Activated CD8-positive, alpha-beta memory T cell treated with anti-CD3 and anti-CD28 coated beads for 4 hours (primary cell): Measurements from ENCODE around the gene PGM5.

Experiments used
- DNase-seq, 2 donors: peaks; one replicate each; pipeline ENCODE4 v3.0.0-alpha.2; 2020; ENCODE audit warnings: low read depth in 2 of 2

PGM5 gene

DNA sequence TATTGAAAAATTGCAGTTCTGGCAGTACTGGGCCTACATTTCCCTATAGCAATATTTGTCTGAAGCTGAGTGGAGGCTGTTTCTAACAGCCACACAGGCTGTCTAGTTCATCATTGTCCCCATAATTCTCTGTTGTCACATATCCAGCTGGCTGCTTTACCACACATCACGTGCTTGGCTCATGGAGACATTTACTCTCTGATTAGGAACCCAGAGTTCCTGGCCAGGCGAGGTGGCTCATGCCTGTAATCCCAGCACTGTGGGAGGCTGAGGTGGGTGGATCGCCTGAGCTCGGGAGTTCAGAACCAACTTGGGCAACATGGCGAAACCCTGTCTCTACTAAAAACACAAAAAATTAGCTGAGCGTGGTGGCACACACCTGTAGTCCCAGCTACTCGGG, 81.4 kb downstream of the PGM5 start:
- DNase-seq = no peak

DNA sequence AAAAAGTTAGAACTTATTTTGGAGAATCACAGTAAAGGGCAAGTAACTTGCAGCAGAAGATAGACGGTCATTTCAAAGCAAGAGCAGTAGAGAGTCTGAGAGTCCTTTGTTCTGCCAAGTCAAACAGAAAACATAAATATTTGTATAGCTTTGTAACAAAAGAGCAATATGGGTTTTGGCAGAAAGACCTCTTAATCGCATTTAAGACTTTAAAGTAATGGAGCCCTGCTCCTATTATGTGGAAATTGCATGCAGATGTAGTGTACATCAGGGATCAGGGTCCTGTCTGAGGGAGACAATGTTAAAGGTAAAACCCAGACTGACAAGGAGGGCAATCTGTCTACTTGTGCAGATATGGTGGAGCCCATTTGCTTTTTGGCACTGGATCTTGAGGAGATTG, 87.2 kb downstream of the PGM5 start:
- DNase-seq = no peak

DNA sequence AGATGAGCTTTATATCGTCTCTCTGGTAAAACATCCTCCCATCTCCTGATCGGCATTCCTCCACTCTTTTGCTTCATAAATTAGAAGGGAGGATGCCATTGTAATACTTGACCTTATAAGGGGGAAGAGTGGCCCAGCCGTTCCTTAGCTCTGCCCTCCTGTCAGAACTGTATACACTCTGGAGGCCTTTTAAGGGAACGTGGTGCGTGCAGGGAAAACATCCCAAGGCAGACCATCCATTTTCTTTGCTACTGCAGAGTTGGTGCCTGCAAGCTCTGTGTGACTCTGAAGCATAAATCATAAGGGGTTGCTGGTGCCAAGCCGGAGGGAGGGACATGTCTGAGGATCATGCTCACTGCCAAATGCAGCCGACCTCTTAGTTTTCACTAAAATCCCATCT, 90.4 kb downstream of the PGM5 start:
- no peak for DNase-seq

DNA sequence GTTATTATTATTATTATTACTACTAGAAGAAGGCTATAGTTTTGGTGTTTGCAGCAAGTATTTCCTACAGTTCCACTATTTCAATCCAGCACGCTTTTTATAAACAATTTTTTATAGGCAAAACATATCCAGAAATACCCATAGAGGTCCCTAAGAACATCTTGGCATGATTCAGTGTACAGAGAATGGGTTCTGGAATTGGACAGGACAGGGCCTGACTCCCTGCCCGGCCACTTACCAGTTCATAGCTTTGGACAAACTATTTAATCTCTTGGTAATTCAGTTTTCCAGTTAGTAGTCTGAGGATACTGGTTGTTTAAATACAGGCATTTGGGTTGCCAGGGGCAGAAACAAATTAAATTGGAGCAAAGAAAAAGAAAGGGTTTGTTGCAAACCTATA, 91.2 kb downstream of the PGM5 start:
- no peak for DNase-seq

GRCh38 chr9:68454579-68455334, 98.3 kb downstream of the PGM5 start:
- no peak for DNase-seq

DNA sequence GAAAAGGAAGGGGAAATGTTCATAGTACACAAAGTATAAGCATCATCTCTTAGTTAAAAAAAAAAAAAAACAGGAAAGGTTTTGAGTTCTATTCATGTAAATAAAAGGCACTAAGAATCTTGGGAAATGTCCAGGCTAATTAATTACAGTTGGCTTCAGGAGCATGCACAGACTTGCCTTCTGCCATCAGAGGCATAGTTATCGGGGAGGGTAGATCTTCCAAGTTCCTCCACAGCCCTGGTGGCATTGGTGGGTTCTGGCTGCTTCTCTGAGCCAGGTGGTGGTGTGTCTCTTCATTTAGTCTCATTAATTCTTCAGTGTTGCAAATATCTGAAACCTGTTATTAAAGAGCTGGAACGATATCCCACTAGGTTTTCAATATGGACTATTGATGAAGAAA, 99.0 kb downstream of the PGM5 start:
- DNase-seq = no peak

GRCh38 chr9:68457803-68458202, 101.4 kb downstream of the PGM5 start:
- DNase-seq = no peak

DNA sequence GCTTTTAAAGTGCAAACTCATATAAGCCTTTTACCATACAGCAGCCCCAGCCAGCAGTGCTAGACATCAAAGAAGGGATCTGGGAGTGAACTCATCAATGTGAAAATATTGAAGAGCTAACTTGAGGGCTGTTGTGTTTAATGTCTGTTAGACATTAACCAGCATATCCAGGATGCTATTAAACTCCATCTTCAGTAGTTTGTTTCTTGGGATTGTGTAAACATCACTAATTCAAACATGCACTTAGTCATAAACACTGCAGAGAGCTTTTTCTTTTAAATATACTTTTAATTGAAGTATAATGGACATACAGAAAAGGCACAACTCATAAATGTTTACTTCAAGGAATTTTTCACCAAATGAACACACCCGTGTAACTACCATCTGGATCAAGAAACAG, 102.5 kb downstream of the PGM5 start:
- DNase-seq = no peak

GRCh38 chr9:68462105-68462775, 105.8 kb downstream of the PGM5 start:
- DNase-seq = no peak

DNA sequence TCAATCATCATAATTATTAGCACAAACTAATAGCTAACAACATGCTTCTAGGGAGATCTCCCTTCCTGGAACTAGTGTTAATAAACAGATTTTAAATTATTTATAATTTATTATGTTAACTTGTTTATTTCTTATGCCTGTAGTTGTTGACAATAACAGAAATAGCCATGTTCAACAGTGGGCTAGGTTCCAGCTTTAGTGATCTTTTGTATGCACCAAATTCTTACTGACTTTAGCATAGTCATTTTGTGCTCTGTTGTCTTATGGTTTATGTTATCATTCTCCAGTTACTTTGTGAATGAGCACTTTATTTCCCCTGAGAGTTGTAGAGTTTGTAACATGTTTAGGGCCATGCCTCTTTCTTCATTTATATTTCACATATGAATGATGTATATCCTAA, 113.7 kb downstream of the PGM5 start:
- no peak for DNase-seq

DNA sequence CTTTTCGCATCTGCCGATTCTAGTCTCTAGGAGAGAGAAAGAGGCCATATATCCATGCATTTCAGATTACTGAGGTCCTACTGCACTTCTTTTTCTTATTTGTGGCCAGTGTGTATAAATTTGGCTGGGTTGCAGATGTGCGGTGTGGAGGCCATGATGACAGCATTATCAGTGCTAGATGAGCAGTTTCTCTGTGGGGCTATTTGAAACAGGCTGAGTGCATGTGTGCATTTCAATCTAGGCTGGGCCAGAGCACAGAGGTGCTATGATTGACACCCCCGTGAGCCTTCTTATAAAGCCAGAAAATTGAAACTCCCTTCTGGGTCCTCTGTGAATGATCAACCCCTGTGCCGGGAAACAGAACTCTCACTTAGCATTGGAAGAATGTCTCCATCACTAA, 114.2 kb downstream of the PGM5 start:
- no peak for DNase-seq

GRCh38 chr9:68472119-68472518, 115.7 kb downstream of the PGM5 start:
- DNase-seq = no peak

GRCh38 chr9:68473790-68474189, 117.4 kb downstream of the PGM5 start:
- no peak for DNase-seq

DNA sequence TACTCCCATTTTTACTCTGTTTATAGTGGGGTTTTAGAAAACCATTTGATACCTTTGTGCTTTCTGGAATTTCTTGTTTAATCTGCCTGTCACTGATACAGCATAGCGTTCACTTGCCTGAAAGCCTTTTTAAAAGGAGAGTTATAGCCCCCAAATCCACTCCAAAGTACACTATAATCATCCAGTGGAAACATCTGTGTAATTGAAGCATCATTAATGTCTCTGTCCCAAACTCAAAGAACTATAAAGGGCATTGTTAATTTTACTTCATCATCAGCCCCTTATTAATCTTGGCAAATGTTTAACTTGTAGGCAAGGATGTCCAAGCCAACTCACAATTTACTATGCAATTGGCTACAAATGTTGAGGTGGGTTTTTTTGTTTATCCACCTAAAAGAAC, 120.0 kb downstream of the PGM5 start:
- DNase-seq = no peak

- no peak for DNase-seq
Observed at GRCh38 chr9:68476847-68477246, 120.4 kb downstream of the PGM5 start.

- no peak for DNase-seq
Observed at GRCh38 chr9:68480807-68481206, 124.4 kb downstream of the PGM5 start.

- no peak for DNase-seq
Observed at GRCh38 chr9:68482548-68482947, 126.1 kb downstream of the PGM5 start.

- no peak for DNase-seq
Observed at GRCh38 chr9:68488126-68488525, 131.7 kb downstream of the PGM5 start.

DNA sequence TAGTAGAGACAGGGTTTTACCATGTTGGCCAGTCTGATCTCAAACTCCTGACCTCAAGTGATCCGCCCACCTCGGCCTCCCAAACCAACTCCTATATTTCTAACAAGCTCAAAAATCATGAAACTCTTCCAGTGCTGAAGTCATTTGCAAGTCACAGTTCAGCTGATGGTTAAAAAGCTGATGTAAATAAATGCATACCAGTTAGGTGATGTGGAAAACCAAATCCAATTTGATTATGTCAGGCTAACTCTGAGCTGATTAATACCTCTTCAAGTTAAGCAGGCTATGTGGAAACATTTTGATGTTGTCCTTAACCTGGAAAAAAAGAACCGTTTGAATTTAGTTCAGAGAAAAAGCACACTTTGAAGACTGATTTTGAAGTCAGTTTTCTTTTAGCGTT, 133.2 kb downstream of the PGM5 start:
- DNase-seq = no peak

- no peak for DNase-seq
Observed at GRCh38 chr9:68492806-68493205, 136.4 kb downstream of the PGM5 start.

- DNase-seq = no peak
Observed at GRCh38 chr9:68493541-68493940, 137.1 kb downstream of the PGM5 start.

- DNase-seq = no peak
Observed at GRCh38 chr9:68493958-68494577, 137.7 kb downstream of the PGM5 start.

GRCh38 chr9:68495247-68495646, 138.8 kb downstream of the PGM5 start:
- DNase-seq = no peak
